HG03439 (cell line): ENCODE measurements around the gene CHST1.

Experiments
- ATAC-seq: cut with Tn5 transposase; IDR thresholded peaks from one replicate; pipeline ENCODE4 v1.9.1; 2021; ENCODE audit warnings: mild to moderate bottlenecking, moderate library complexity; ENCODE audit not compliant: unreplicated experiment

The CHST1 gene

GRCh38 chr11:45646275-45646927 is 19.0 kb downstream of the CHST1 start:
- no peak for ATAC-seq

- ATAC-seq = no peak
Measured at GRCh38 chr11:45644981-45645889, 20.2 kb downstream of the CHST1 start.

- ATAC-seq = no peak
Measured at GRCh38 chr11:45643598-45644260, 21.7 kb downstream of the CHST1 start.

GRCh38 chr11:45641961-45642360 is 23.5 kb downstream of the CHST1 start:
- ATAC-seq = no peak

- no peak for ATAC-seq
Measured at GRCh38 chr11:45638051-45638450, 27.4 kb downstream of the CHST1 start.

GRCh38 chr11:45635907-45636306 is 29.5 kb downstream of the CHST1 start:
- no peak for ATAC-seq

- no peak for ATAC-seq
Measured at GRCh38 chr11:45625611-45626010, 39.8 kb downstream of the CHST1 start.

- ATAC-seq = no peak
Measured at GRCh38 chr11:45624095-45624494, 41.3 kb downstream of the CHST1 start.

GRCh38 chr11:45622861-45623260 is 42.6 kb downstream of the CHST1 start:
- no peak for ATAC-seq

GRCh38 chr11:45622283-45622682 is 43.1 kb downstream of the CHST1 start:
- ATAC-seq = no peak

GRCh38 chr11:45621588-45621987 is 43.8 kb downstream of the CHST1 start:
- no peak for ATAC-seq

GRCh38 chr11:45620243-45620642 is 45.2 kb downstream of the CHST1 start:
- ATAC-seq = no peak

GRCh38 chr11:45618897-45619296 is 46.5 kb downstream of the CHST1 start:
- ATAC-seq = no peak

GRCh38 chr11:45617871-45618601 is 47.4 kb downstream of the CHST1 start:
- no peak for ATAC-seq

GRCh38 chr11:45616802-45617549 is 48.4 kb downstream of the CHST1 start:
- ATAC-seq = no peak

- no peak for ATAC-seq
Measured at GRCh38 chr11:45615182-45615792, 50.1 kb downstream of the CHST1 start.

GRCh38 chr11:45614196-45614828 is 51.1 kb downstream of the CHST1 start:
- ATAC-seq = no peak

GRCh38 chr11:45610627-45611026 is 54.8 kb downstream of the CHST1 start:
- ATAC-seq = no peak

- no peak for ATAC-seq
Measured at GRCh38 chr11:45609902-45610301, 55.5 kb downstream of the CHST1 start.
